Neural progenitor cell (in vitro differentiated cells): ENCODE results near the gene ING5.

Experiments
- EZH2 ChIP-seq: fragments of 200-600 bp; sonication (generic); IDR thresholded peaks from 2 replicates; pipeline ENCODE4 v1.6.1; 2017; ENCODE audit warnings: antibody characterized with exemption, mild to moderate bottlenecking, moderate library complexity
- TF ChIP-seq, protein P1 (sequence below): fragments of 200-600 bp; sonication (generic); IDR thresholded peaks from 2 replicates; pipeline ENCODE4 v1.5.1; 2017; ENCODE audit warnings: antibody characterized with exemption, mild to moderate bottlenecking

DNA sequence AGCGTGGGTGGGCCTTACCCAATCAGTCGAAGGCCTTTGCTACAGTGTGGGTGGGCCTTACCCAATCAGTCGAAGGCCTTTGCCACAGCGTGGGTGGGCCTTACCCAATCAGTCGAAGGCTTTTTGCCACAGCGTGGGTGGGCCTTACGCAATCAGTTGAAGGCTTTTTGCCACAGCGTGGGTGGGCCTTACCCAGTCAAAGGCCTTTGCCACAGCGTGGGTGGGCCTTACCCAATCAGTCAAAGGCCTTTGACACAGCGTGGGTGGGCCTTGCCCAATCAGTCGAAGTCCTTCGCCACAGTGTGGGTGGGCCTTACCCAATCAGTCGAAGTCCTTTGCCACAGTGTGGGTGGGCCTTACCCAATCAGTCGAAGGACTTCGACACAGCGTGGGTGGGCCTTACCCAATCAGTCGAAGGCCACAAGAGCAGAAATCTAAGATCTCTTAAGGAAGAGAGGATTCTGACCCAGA is 58.5 kb downstream of the ING5 start:
- TF ChIP-seq, protein P1, sequence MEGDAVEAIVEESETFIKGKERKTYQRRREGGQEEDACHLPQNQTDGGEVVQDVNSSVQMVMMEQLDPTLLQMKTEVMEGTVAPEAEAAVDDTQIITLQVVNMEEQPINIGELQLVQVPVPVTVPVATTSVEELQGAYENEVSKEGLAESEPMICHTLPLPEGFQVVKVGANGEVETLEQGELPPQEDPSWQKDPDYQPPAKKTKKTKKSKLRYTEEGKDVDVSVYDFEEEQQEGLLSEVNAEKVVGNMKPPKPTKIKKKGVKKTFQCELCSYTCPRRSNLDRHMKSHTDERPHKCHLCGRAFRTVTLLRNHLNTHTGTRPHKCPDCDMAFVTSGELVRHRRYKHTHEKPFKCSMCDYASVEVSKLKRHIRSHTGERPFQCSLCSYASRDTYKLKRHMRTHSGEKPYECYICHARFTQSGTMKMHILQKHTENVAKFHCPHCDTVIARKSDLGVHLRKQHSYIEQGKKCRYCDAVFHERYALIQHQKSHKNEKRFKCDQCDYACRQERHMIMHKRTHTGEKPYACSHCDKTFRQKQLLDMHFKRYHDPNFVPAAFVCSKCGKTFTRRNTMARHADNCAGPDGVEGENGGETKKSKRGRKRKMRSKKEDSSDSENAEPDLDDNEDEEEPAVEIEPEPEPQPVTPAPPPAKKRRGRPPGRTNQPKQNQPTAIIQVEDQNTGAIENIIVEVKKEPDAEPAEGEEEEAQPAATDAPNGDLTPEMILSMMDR: no peak
- no peak for TF ChIP-seq EZH2
